HG03354 (cell line): ENCODE data around the gene FN1.

Experiments used
- ATAC-seq: cut with Tn5 transposase; IDR thresholded peaks from one replicate; pipeline ENCODE4 v1.9.1; 2021; ENCODE audit warnings: mild to moderate bottlenecking; ENCODE audit not compliant: unreplicated experiment, poor library complexity, severe bottlenecking

FN1 gene

DNA sequence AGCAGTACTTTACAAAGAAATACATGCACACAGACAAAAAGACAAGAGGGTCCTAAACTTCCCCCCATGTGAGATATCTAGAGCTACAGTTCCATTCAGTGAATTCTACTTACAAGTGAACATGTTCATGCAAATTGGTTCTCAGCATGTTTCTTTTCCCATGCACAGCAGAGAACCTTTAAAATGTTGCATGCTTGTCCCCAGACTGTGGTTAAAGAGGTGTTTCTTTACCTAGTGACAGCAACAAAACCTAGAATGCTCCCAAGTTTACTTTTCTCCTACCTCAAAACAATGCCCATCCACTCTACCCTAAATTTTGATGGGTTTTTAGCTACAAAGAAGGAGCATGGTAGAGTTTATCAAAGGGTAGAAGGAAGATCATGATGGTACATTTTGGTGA lies 43.7 kb downstream of the FN1 start:
- ATAC-seq = no peak

DNA sequence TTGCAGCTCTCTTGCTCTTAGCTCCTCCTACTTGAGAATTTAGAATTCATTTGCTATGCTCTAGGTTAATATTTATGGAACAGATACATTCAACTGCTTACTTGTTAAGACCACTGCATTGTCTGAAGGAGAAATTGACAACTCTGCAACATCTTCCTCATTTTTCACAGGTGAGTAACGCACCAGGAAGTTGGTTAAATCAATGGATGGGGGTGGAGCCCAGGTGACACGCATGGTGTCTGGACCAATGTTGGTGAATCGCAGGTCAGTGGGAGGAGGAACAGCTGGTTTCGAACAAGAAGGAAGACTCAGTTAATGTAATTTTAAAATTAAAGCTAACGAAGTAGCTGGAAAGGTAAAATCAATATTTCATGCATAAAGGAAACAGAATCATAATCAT lies 44.3 kb downstream of the FN1 start:
- no peak for ATAC-seq

DNA sequence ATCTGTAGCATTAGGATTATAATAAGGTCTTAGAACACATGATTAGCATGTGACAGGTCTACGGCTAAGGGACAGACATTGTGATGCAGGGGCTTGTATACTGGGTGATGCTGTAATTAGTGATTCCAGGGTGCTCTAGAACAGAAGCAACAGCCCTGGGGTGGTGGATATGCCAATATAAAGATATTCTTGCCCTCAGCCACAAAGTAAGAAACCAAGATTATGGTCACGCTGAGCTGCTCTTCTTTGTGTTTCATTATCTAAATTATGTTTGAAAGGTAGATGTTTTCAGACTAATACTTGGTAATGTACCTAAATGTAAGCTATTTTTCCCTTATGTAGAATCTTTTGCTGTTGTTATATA lies 45.3 kb downstream of the FN1 start:
- no peak for ATAC-seq

DNA sequence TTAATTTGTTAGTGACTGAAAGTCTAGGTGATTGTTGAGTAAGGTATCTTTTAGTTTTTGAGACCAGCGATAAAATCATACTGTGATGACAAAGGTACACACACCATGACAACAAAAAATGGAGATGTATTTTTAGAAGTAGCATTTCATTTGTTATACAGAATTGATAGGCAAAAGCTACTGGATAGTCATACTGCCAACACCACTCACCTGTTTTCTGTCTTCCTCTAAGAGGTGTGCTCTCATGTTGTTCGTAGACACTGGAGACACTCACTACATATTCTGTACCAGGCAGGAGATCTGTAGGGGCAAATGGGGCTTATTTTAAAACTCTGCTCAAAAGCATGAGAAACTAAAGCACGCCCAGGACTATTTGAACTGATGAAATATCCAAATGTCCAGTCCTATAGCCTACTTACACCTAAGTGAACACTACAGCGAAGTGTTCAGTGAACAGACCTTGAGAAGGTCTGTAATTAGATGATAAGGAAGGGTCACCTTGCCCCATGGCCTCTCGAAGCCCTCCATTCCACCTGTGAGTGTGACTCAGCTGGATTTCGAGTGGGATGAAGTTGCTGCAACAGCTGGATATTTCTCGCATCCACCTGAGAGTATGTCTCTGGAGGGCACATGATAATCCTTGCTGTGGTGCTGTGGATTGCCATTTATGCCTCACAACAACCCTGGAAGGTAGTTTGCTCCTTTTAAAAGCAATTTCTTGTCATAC lies 47.7 kb downstream of the FN1 start:
- ATAC-seq = no peak

DNA sequence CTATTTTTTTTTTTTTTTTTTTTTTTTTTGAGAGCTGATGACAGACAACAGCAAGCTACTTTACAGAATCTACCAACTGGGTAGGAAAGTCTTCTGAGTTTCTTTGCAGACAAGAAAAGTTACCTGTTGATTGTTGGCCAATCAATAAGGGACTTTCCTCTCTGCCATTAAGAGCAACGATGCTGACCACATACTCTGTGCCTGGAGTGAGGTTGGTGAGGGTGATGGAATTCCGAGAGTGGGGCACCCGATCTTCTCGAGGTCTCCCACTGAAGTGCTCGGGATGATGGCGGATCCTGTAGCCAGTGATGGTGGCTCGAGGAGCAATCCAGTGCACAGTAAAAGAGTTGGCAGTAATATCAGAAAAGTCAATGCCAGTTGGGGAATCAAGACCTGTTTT lies 49.3 kb downstream of the FN1 start:
- ATAC-seq = no peak

DNA sequence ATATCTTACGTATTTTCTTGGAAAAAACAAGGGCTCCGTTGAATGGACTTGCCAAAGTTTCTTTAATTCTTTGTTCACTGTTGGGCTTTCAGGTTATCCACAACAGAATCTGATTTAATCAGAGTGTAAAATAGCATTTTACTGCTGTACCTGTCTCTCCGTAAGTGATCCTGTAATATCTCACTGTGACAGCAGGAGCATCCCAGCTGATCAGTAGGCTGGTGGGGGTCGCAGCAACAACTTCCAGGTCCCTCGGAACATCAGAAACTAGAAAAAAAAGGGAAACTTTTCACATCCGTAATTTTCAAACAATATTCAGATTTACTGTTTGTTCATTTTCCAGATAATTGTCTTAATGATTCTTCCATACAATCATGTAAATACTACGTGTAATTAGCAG lies 51.2 kb downstream of the FN1 start:
- no peak for ATAC-seq

DNA sequence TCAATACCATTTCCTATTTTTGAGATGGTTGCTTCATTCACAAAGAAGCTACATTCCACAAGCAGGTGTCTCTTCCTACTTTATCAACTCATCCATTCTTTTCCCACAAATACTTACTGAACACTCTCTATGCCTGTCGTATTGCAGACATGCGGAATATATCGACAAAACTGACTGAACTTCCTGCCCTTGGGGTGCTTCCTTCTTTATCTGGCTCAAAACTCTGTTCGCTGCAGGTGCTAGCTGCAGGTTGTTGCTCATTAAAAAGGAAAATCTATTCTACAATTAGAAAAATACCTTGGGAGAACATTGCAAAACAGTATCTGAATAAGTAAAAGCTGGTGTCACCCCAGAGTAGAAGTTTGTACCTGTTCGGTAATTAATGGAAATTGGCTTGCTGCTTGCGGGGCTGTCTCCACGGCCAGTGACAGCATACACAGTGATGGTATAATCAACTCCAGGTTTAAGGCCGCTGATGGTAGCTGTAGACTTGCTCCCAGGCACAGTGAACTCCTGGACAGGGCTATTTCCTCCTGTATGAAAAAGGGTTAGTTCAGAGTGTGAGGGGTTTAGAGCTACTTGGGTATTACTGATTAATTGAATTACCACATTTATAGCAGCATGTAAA lies 52.1 kb downstream of the FN1 start:
- ATAC-seq = no peak

DNA sequence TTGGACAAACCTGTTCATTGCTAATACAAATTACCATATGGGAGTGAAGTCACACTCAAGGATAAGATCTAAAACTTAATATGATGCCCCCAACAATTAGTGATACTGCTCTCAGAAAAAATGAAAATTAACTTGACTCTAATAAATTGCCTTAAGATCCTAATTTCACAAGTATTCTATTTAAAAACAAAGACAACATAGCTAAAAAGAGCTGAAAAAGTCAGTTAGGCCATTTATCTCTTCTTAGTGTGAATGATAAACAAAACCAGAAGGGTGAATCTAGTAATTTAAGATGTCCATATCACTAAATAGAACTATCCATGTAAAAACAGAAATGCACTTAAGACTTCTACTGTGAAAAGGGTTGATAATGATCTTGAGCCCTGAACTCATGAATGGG lies 53.4 kb downstream of the FN1 start:
- no peak for ATAC-seq

DNA sequence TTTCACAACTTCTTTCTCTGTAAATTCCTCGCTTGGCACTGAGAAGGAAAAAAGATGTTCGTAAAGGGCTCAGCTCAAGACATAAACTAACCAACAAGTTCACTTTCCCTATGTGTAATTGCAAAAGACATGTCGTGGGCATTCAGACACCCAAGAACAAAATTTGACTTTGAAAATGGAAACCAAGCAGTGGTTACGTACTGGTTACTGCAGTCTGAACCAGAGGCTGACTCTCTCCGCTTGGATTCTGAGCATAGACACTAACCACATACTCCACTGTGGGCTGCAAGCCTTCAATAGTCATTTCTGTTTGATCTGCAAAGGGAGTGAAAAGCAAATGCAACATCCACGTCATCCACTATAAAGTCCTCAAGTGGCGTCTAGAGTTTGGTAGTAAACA lies 53.9 kb downstream of the FN1 start:
- ATAC-seq = no peak

DNA sequence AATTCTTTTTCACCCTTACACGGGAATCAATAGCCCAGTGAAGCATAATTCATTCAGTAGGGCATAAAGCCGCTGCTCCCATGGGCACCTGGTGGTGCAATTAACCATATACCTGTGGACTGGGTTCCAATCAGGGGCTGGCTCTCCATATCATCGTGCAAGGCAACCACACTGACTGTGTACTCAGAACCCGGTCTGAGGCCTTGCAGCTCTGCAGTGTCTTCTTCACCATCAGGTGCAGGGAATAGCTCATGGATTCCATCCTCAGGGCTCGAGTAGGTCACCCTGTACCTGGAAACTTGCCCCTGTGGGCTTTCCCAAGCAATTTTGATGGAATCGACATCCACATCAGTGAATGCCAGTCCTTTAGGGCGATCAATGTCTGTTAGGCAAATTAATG lies 55.2 kb downstream of the FN1 start:
- no peak for ATAC-seq

DNA sequence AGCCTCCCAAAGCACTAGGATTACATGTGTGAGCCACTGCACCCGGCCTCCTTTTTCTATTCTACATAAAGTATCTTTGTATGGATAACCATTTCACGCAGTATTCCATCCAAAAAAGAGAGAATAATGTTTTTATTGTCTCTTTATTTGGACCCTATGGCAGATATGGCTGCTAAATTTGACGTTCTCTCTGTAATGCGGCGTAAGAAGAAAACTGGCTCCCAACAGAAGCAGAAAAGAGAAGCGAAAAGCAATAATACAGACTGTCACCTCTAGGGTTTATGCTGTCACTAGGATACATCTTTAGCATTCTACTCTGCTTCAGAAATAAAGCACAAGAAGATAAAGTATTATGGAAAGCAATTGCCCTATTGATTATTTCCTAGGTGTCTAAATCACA lies 55.9 kb downstream of the FN1 start:
- no peak for ATAC-seq

DNA sequence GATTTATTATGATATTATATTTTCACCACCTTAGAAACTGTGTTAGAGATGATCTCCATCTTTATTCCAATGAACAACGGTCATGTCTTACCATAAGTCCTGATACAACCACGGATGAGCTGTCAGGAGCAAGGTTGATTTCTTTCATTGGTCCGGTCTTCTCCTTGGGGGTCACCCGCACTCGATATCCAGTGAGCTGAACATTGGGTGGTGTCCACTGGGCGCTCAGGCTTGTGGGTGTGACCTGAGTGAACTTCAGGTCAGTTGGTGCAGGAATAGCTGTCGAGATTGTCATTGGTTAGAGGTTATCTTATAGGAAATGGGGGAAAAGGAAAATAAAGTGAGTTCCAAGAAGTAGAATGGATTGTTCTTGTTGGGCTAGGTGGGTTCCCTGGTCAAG lies 56.8 kb downstream of the FN1 start:
- ATAC-seq = no peak

DNA sequence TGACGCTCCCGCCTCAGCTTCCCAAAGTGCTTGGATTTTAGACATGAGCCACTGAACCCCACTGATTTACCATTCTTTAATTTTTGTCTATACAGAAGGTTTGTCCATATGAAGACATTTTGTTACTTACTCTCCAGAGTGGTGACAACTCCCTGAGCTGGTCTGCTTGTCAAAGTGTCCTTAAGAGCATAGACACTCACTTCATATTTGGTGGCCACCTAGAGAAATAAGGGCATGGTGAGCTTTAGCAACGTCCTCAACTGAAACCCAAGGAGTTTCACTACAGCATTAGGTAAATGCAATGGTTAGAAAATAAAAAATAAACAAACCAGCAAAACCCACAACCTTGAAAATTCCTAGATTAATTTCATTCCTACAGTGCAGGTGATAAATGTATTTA lies 57.8 kb downstream of the FN1 start:
- ATAC-seq = no peak

DNA sequence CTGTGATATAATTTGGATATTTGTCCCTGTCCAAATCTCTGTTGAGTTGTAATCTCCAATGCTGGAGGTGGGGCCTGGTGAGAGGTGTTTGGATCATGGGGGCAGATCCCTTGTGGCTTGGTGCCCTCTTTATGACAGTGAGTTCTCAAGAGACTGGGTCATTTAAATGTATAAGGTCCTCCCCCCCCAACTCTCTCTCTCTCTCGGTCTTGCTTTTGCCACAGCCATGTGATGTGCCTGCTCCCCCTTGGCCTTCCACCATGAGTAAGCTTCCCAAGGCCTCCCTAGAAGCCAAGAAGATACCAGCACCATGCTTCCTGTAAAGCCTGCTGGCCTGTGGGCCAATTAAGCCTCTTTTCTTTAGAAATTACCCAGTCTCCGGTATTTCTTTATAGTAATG lies 58.6 kb downstream of the FN1 start:
- no peak for ATAC-seq

DNA sequence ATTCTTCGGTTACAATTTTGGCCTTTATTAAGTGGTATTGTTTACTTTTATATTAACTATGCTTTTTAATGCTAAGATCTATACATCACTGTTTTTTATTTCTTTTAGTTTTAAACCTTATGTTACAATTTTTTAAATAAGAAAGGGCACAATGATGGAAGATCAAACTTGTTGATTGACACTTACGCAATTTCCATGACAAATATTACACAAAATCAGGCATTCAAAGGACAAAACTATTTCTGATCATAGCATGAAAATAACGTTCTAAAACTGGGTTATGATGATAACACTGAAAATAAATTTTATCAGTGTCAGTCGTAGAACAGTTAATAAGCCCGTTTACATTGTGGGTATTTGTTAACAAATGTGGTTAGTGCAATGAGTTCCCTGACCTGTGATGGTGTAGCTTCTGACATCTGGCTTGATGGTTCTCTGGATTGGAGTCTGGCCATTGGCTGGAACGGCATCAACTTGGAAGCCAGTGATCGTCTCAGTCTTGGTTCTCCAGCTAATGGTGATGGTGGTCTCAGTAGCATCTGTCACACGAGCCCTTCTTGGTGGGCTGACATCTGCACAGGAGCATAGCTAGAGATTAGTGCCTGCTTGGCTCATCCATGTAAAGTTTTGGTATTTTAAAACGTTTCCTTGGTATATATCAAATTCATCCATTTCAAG lies 59.6 kb downstream of the FN1 start:
- no peak for ATAC-seq

DNA sequence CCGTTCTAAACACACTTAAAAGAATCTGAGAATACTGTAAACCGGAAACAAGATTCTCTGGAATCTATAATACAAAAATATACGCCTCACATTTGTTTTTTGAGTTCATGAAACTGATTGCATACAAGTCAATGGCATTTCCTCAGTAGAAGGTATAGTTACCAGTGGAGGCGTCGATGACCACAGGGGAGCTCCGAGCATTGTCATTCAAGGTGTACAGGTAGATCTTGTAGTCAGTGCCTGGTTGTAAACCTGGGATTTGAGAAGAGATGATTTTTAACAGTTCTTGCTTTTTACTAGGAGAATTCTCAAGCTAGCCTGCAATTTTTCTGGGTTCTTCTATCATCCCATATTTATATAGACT lies 60.4 kb downstream of the FN1 start:
- ATAC-seq = no peak

DNA sequence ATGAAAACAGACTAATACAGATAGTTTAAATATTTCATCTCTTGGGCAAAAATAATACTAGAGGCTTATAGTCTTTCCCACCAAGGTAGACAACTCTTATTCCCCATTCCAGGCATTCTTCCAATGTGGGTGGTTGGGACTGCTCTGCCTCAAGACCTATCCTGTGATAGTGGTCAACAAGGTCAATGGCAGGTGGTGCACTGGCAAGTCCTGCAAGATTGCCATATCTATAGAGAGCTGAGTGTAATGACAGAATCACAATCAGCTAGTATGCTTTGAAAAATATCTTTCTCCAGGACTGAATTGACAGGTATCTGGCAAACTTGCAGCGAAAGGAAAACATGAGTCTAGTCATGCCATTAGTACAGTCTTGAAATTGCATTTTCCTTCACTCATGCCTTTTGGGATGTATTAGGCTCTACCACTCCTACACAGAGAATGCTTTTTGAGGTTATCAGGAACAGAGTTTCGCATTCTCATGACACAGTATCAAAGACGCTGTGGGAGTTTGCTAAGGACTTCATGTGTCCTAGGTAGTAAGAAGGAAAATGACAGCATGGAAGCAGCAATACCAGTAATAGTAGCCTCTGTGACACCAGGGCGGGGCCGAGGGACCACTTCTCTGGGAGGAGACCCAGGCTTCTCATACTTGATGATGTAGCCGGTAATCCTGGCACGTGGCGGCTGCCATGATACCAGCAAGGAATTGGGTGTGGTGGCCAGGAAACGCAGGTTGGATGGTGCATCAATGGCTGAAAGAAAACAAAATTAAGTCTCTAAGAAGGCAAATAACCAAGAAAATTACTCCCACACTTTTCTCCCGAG lies 61.0 kb downstream of the FN1 start:
- no peak for ATAC-seq

DNA sequence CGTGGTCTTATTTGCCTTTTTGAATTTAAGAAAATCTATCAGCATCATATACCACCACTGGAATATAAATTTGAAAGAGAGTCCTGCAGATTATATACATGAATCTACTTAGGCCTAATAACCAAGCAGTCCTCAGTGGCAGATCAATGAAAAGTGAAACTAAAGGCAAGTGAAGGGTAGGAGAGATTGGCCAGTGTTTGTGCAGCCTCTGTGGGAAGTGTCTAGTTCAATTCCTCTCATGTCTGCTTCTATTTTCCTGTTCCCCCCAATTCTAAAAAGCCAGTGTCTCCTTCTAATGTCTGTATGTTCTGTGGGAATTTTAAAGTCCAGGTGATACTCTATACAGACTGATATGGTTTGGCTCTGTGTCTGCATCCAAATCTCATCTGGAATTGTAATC lies 61.9 kb downstream of the FN1 start:
- ATAC-seq = no peak

DNA sequence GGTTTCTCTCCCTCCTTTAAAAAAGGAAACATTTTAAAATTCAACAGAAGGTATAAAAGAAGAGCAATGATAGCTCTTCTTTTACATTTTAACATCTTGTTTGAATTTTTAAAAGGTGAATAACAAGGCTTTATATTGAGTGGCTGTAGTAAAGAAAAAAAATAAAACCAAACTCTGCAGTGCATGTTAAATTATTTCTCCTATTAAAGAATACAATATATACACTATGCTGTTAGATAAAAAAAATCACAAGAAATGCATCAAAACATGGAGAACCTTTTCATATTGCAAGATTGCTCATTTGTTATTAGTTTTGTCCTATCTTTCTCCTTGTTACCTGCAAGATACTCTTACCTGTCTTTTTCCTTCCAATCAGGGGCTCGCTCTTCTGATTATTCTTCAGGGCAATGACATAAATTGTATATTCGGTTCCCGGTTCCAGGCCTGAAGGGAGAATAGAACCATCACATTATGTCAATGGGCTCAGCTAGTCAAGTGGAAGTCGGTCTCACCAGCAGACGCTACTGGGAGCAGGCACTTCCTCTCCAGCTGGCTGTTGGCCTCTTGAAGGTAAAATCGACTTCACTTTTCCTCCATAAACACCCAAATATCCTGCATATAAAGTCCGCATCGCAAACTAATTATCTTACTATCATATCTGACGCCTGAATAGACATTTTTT lies 62.8 kb downstream of the FN1 start:
- no peak for ATAC-seq
